ENCODE results near the gene PCDHB16. TPM values are rescaled to one million over a fixed set of nuclear protein-coding genes. Genes with fewer than 3 reads are reported as not detected.
A peak's percentile ranks its signal among the peaks of the same experiment; 100 is the strongest.

Gene PCDHB16
- total RNA-seq, 6 donors from 2014 or later, result 1.6 to 4.9 (median 2.1) TPM

- Histone ChIP-seq H3K27ac (no peak overlapping the region), H3K9me3 (peaks cover 38 to 87% (median 73%) of the 10 kb centered on the region in 4 donors), H3K4me1 (no peaks in the 10 kb centered on the region), H3K27me3 (no peaks in the 10 kb centered on the region), H3K4me3 (peak overlapping the region in 2 of 4 donors; percentile 2 to 9), H3K36me3 (no peaks in the 10 kb centered on the region)
- ATAC-seq (ENCODE audit: low FRiP score in 2 of 2) (no peak), DNase-seq (no peak)
- TF ChIP-seq EP300 (IDR thresholded peaks at IDR 0.05), result no peak
- TF ChIP-seq POLR2AphosphoS5 (IDR thresholded peaks at IDR 0.05), result no peak
- TF ChIP-seq POLR2A (IDR thresholded peaks at IDR 0.05), result no peak
- TF ChIP-seq CTCF (IDR thresholded peaks at IDR 0.05), result no peak
- WGBS, 2 donors, result 6% methylated on average over 15 of the region's 15 CpGs
Observed at GRCh38 chr5:141234109-141234667, 52.0 kb downstream of the PCDHB16 start.

Other genes starting within 250 kb of the PCDHB16 start
- gene PCDHAC2, start 215.9 kb upstream of the PCDHB16 start, total RNA-seq, result 10 to 100 TPM in 4 of 6 donors, 1 to 10 TPM in 2; 5.4 to 23.0 (median 10.6) TPM
- 1 to 10 TPM in 1 of 6 donors, under 1 TPM in 5; 0.09 to 1.0 (median 0.19) TPM for gene PCDHB1, start 131.0 kb upstream of the PCDHB16 start, total RNA-seq
- gene PCDHB2, start 87.8 kb upstream of the PCDHB16 start, total RNA-seq, result 1 to 10 TPM in 5 of 6 donors, under 1 TPM in 1; 0.79 to 9.2 (median 3.7) TPM
- 1 to 10 TPM in 5 of 6 donors, under 1 TPM in 1; 0.39 to 4.2 (median 1.7) TPM for gene PCDHB3, start 81.9 kb upstream of the PCDHB16 start, total RNA-seq
- gene PCDHB4, start 60.6 kb upstream of the PCDHB16 start, total RNA-seq, result 1 to 10 TPM in 5 of 6 donors, under 1 TPM in 1; 0.49 to 2.9 (median 2.4) TPM
- gene PCDHB5, start 47.2 kb upstream of the PCDHB16 start, total RNA-seq, result 10 to 100 TPM in 1 of 6 donors, 1 to 10 TPM in 5; 1.8 to 22.4 (median 2.2) TPM
- gene PCDHB6, start 32.3 kb upstream of the PCDHB16 start, total RNA-seq, result 1 to 10 TPM in 1 of 6 donors, under 1 TPM in 4, not detected in 1; 0.46 to 1.0 (median 0.77) TPM
- gene PCDHB7, start 9.7 kb upstream of the PCDHB16 start, total RNA-seq, result 1 to 10 TPM in 5 of 6 donors, under 1 TPM in 1; 0.30 to 2.9 (median 1.8) TPM
- gene PCDHB8, start 4.6 kb upstream of the PCDHB16 start, total RNA-seq, result 1 to 10 TPM in 1 of 6 donors, under 1 TPM in 3, not detected in 2; 0.83 to 2.1 (median 0.96) TPM
- gene PCDHB9, start 4.8 kb downstream of the PCDHB16 start, total RNA-seq, result 1 to 10 TPM in 4 of 6 donors, under 1 TPM in 2; 0.63 to 3.1 (median 1.2) TPM
- 1 to 10 TPM; 1.0 to 2.2 (median 1.6) TPM for gene PCDHB10, start 10.0 kb downstream of the PCDHB16 start, total RNA-seq
- 1 to 10 TPM in 5 of 6 donors, under 1 TPM in 1; 0.78 to 3.4 (median 1.5) TPM for gene PCDHB11, start 17.2 kb downstream of the PCDHB16 start, total RNA-seq
- gene PCDHB12, start 26.3 kb downstream of the PCDHB16 start, total RNA-seq, result 1 to 10 TPM in 4 of 6 donors, under 1 TPM in 2; 0.39 to 6.3 (median 1.8) TPM
- gene PCDHB13, start 31.5 kb downstream of the PCDHB16 start, total RNA-seq, result 1 to 10 TPM; 1.2 to 3.1 (median 2.1) TPM
- 1 to 10 TPM; 1.3 to 5.2 (median 2.7) TPM for gene PCDHB14, start 41.0 kb downstream of the PCDHB16 start, total RNA-seq
- gene PCDHB15, start 63.0 kb downstream of the PCDHB16 start, total RNA-seq, result 1 to 10 TPM; 1.4 to 4.2 (median 2.6) TPM
- 1 to 10 TPM in 1 of 6 donors, under 1 TPM in 3, not detected in 2; 0.40 to 1.2 (median 0.55) TPM for gene SLC25A2, start 121.7 kb downstream of the PCDHB16 start, total RNA-seq
- 10 to 100 TPM; 35.6 to 74.5 (median 39.8) TPM for gene TAF7, start 138.4 kb downstream of the PCDHB16 start, total RNA-seq
- gene PCDHGA1, start 148.1 kb downstream of the PCDHB16 start, total RNA-seq, result under 1 TPM in 4 of 6 donors, not detected in 2; 0.15 to 0.51 (median 0.24) TPM
- gene PCDHGA2, start 156.4 kb downstream of the PCDHB16 start, total RNA-seq, result 1 to 10 TPM; 1.6 to 4.3 (median 2.7) TPM
- 1 to 10 TPM in 4 of 6 donors, under 1 TPM in 2; 0.80 to 2.1 (median 1.7) TPM for gene PCDHGA3, start 161.4 kb downstream of the PCDHB16 start, total RNA-seq
- 1 to 10 TPM in 4 of 6 donors, under 1 TPM in 2; 0.76 to 6.3 (median 1.3) TPM for gene PCDHGB1, start 167.7 kb downstream of the PCDHB16 start, total RNA-seq
- 1 to 10 TPM; 1.7 to 9.4 (median 2.8) TPM for gene PCDHGA4, start 172.6 kb downstream of the PCDHB16 start, total RNA-seq
- 10 to 100 TPM in 1 of 6 donors, 1 to 10 TPM in 5; 1.7 to 12.6 (median 2.7) TPM for gene PCDHGB2, start 177.6 kb downstream of the PCDHB16 start, total RNA-seq
- gene PCDHGA5, start 181.8 kb downstream of the PCDHB16 start, total RNA-seq, result 1 to 10 TPM in 5 of 6 donors, under 1 TPM in 1; 0.97 to 7.3 (median 2.0) TPM
- gene PCDHGB3, start 187.9 kb downstream of the PCDHB16 start, total RNA-seq, result 1 to 10 TPM; 1.2 to 6.3 (median 2.3) TPM
- gene PCDHGA6, start 191.5 kb downstream of the PCDHB16 start, total RNA-seq, result 1 to 10 TPM; 1.7 to 7.3 (median 3.6) TPM
- 10 to 100 TPM in 1 of 6 donors, 1 to 10 TPM in 5; 1.2 to 13.6 (median 2.7) TPM for gene PCDHGA7, start 200.4 kb downstream of the PCDHB16 start, total RNA-seq
- gene PCDHGB4, start 205.3 kb downstream of the PCDHB16 start, total RNA-seq, result 1 to 10 TPM; 2.4 to 6.5 (median 2.9) TPM
- 1 to 10 TPM in 5 of 6 donors, under 1 TPM in 1; 0.66 to 8.4 (median 1.6) TPM for gene PCDHGA8, start 210.2 kb downstream of the PCDHB16 start, total RNA-seq
- 10 to 100 TPM in 1 of 6 donors, 1 to 10 TPM in 5; 6.2 to 11.8 (median 8.3) TPM for gene PCDHGB5, start 215.6 kb downstream of the PCDHB16 start, total RNA-seq
- gene PCDHGA9, start 220.4 kb downstream of the PCDHB16 start, total RNA-seq, result 1 to 10 TPM; 2.4 to 8.4 (median 4.5) TPM
- gene PCDHGB6, start 225.6 kb downstream of the PCDHB16 start, total RNA-seq, result 1 to 10 TPM; 3.2 to 7.4 (median 6.3) TPM
- gene PCDHGA10, start 230.6 kb downstream of the PCDHB16 start, total RNA-seq, result 10 to 100 TPM in 1 of 6 donors, 1 to 10 TPM in 5; 3.0 to 19.9 (median 4.3) TPM
- gene PCDHGB7, start 235.3 kb downstream of the PCDHB16 start, total RNA-seq, result 10 to 100 TPM in 4 of 6 donors, 1 to 10 TPM in 2; 7.0 to 22.5 (median 12.7) TPM
- gene PCDHGA11, start 238.7 kb downstream of the PCDHB16 start, total RNA-seq, result 10 to 100 TPM in 1 of 6 donors, 1 to 10 TPM in 5; 2.0 to 16.8 (median 2.3) TPM
- 10 to 100 TPM in 1 of 6 donors, 1 to 10 TPM in 5; 4.3 to 19.9 (median 5.7) TPM for gene PCDHGA12, start 248.1 kb downstream of the PCDHB16 start, total RNA-seq

Data from upper lobe of left lung (tissue), 6 donors.